ENCODE measurements around the gene PREX1. TPM values are rescaled to one million over a fixed set of nuclear protein-coding genes. Genes with fewer than 3 reads are reported as not detected.
A peak's percentile ranks its signal among the peaks of the same experiment; 100 is the strongest.

PREX1 gene
- total RNA-seq, 1 donor from 2014 or later, result 235 TPM

DNA sequence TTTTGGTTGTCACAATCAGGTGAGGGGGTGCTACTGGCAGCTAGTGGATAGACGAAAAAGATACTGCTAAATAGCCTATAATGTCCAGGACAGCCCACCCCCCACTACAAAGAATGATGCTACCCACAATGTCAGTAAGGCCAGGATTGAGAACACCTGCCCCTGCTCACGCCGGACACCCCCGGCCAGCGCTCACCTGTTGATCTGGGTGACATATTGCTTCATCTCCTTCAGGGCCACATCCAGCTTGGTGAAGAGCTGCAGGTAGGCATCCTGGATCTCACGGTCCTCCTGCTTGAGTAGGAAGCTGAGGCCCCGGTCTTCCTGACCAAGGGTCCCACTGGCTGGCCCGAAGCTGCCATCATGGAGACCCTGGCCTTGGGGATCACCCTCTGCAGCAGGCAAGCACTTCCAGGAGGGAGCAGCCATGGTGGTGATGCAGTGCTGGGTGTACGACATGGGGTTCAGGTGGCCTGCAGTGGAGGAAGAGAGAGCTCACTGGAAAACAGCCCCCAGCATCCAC is 178.6 kb downstream of the PREX1 start:
- peaks cover 8% of the 10 kb centered on the region for H3K9me3 Mint-ChIP-seq (ENCODE audit: unreplicated experiment)
- peaks cover 25% of the 10 kb centered on the region for H3K36me3 Mint-ChIP-seq (ENCODE audit: unreplicated experiment)
- H3K4me1 Mint-ChIP-seq (ENCODE audit: low read depth, unreplicated experiment), result no peaks in the 10 kb centered on the region
- H3K27me3 Mint-ChIP-seq (ENCODE audit: unreplicated experiment), result peaks cover 12% of the 10 kb centered on the region
- H3K27ac Mint-ChIP-seq (ENCODE audit: unreplicated experiment), result no peak overlapping the region
- TF ChIP-seq, protein P1, sequence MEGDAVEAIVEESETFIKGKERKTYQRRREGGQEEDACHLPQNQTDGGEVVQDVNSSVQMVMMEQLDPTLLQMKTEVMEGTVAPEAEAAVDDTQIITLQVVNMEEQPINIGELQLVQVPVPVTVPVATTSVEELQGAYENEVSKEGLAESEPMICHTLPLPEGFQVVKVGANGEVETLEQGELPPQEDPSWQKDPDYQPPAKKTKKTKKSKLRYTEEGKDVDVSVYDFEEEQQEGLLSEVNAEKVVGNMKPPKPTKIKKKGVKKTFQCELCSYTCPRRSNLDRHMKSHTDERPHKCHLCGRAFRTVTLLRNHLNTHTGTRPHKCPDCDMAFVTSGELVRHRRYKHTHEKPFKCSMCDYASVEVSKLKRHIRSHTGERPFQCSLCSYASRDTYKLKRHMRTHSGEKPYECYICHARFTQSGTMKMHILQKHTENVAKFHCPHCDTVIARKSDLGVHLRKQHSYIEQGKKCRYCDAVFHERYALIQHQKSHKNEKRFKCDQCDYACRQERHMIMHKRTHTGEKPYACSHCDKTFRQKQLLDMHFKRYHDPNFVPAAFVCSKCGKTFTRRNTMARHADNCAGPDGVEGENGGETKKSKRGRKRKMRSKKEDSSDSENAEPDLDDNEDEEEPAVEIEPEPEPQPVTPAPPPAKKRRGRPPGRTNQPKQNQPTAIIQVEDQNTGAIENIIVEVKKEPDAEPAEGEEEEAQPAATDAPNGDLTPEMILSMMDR (IDR thresholded peaks at IDR 0.05; ENCODE audit: partially characterized antibody, unreplicated experiment), result no peak
- no peak for DNase-seq
- no peak overlapping the region for H3K4me3 Mint-ChIP-seq (ENCODE audit: unreplicated experiment)

DNA sequence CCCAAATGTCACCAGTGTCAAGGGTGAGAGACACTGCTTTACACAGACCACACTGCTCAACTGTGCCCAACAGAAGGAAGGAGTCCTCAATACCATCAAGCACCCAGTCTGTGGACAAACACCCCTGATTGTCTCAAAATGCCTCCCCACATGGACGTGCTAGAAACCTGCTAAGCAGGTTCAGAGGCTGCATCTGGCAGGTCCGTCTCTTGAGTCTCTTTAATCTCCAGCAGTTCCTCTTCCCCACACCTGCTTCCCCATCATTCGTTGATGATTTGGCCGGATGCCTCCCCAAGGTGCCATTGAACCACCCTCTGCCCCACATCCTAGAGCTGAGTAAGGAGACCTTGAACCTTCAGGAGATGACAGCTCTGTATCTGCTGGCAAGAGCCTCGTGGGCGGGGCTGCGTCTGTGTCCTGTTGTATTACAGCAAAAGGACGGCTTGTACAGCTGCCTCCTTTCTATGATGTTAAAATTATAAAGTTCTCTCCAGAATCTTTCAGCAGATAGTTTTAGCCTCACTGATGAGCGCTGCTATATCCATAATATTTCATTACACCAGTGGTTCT is 179.2 kb downstream of the PREX1 start:
- no peak overlapping the region for H3K27ac Mint-ChIP-seq (ENCODE audit: unreplicated experiment)
- no peaks in the 10 kb centered on the region for H3K4me1 Mint-ChIP-seq (ENCODE audit: low read depth, unreplicated experiment)
- H3K4me3 Mint-ChIP-seq (ENCODE audit: unreplicated experiment), result no peak overlapping the region

DNA sequence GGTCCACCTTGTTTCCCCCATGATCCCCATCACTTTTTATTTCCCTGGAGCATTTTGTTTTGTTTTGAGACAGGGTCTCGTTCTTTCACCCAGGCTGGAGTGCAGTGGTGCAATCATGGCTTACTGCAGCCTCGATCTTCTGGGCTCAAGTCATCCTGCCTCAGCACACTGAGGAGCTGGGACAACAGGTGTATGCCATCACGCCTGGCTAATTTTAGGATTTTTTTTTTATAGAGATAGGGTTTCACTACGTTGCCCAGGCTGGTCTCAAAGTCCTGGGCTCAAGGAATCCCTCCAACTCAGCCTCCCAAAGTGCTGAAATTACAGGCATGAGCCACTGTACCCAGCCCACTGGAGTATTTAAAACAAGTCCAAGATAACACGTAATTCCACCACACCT is 179.9 kb downstream of the PREX1 start:
- TF ChIP-seq, protein P1 (IDR thresholded peaks at IDR 0.05; ENCODE audit: partially characterized antibody, unreplicated experiment), result no peak
- Mint-ChIP-seq H3K9me3 (ENCODE audit: unreplicated experiment) (peaks cover 11% of the 10 kb centered on the region), H3K27me3 (ENCODE audit: unreplicated experiment) (peaks cover 12% of the 10 kb centered on the region), H3K4me1 (ENCODE audit: low read depth, unreplicated experiment) (no peaks in the 10 kb centered on the region), H3K4me3 (ENCODE audit: unreplicated experiment) (no peak overlapping the region), H3K36me3 (ENCODE audit: unreplicated experiment) (peaks cover 28% of the 10 kb centered on the region), H3K27ac (ENCODE audit: unreplicated experiment) (peak overlapping the region; percentile 52)
- no peak for DNase-seq

More for the DNA sequence above, 179.2 kb downstream of the PREX1 start:
- Mint-ChIP-seq H3K9me3 (ENCODE audit: unreplicated experiment) (peaks cover 11% of the 10 kb centered on the region), H3K27me3 (ENCODE audit: unreplicated experiment) (peaks cover 12% of the 10 kb centered on the region), H3K36me3 (ENCODE audit: unreplicated experiment) (peaks cover 28% of the 10 kb centered on the region)
- TF ChIP-seq, protein P1 (IDR thresholded peaks at IDR 0.05; ENCODE audit: partially characterized antibody, unreplicated experiment), result no peak
- DNase-seq, result no peak

DNA sequence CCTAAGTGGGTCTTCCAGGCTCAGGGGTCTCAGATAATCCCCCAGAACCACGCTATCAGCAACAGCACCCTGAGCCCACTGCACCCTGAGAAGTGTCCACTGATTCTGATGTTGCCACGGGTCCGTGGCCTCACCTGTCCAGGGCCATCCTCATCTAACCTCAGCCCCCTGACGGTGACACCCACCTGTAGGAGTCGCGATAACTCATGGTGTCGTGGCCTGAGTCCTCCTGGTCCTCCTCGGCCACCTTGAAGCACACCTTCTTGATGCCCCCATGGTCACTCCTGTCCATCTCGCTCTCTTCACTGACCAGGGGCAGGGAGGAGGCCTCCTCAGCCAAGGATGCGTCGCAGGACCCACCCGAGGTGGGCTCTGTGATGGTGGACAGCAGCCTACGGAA is 182.1 kb downstream of the PREX1 start:
- DNase-seq, result no peak
- Mint-ChIP-seq H3K27me3 (ENCODE audit: unreplicated experiment) (peaks cover 9% of the 10 kb centered on the region), H3K27ac (ENCODE audit: unreplicated experiment) (no peak overlapping the region), H3K9me3 (ENCODE audit: unreplicated experiment) (peaks cover 5% of the 10 kb centered on the region), H3K4me1 (ENCODE audit: low read depth, unreplicated experiment) (no peaks in the 10 kb centered on the region), H3K36me3 (ENCODE audit: unreplicated experiment) (peaks cover 15% of the 10 kb centered on the region), H3K4me3 (ENCODE audit: unreplicated experiment) (no peak overlapping the region)
- TF ChIP-seq, protein P1 (IDR thresholded peaks at IDR 0.05; ENCODE audit: partially characterized antibody, unreplicated experiment), result no peak

DNA sequence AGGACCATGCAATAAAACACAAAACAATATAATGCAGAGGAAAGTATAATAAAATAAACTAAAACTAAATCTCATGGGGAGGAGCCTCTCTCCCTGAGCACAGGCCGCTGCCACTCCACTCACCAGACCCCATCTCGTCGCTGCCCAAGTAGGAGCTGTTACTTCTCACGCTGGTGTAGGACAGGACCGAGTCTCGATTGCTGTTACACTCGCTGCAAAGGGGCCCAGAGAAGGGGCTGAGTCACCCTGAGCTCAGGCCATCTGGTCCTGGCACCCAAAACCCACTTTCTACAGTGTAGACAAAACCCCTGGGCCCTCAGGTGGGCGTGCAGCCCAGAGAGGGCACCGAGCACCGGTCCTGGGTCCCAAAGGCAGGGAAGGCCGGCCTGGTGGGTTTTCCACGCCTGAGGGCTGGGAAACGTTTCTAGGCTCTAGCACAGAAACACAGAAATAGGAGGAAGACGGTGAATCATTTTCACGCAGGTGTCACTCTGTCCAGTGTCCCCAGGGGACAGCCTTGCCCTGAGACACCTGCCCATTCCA is 183.4 kb downstream of the PREX1 start:
- TF ChIP-seq, protein P1 (IDR thresholded peaks at IDR 0.05; ENCODE audit: partially characterized antibody, unreplicated experiment), result no peak
- no peak overlapping the region for H3K27ac Mint-ChIP-seq (ENCODE audit: unreplicated experiment)
- peaks cover 14% of the 10 kb centered on the region for H3K27me3 Mint-ChIP-seq (ENCODE audit: unreplicated experiment)
- peaks cover 19% of the 10 kb centered on the region for H3K36me3 Mint-ChIP-seq (ENCODE audit: unreplicated experiment)
- peaks cover 7% of the 10 kb centered on the region for H3K9me3 Mint-ChIP-seq (ENCODE audit: unreplicated experiment)
- no peaks in the 10 kb centered on the region for H3K4me1 Mint-ChIP-seq (ENCODE audit: low read depth, unreplicated experiment)
- DNase-seq, result no peak
- no peak overlapping the region for H3K4me3 Mint-ChIP-seq (ENCODE audit: unreplicated experiment)
